HG03354 (cell line): ENCODE data around the gene IRF1.
A peak's percentile ranks its signal among the peaks of the same experiment; 100 is the strongest.

Experiments
- ATAC-seq: cut with Tn5 transposase; IDR thresholded peaks from one replicate; pipeline ENCODE4 v1.9.1; 2021; ENCODE audit warnings: mild to moderate bottlenecking; ENCODE audit not compliant: unreplicated experiment, poor library complexity, severe bottlenecking

Gene IRF1

GRCh38 chr5:132465059-132465707, 25.4 kb downstream of the IRF1 start:
- no peak for ATAC-seq

- ATAC-seq: no peak
These were observed 26.2 kb downstream of the IRF1 start for GRCh38 chr5:132464156-132464939.

GRCh38 chr5:132463811-132464155, 26.8 kb downstream of the IRF1 start:
- ATAC-seq: no peak

- no peak for ATAC-seq
These were observed 27.5 kb downstream of the IRF1 start for GRCh38 chr5:132462856-132463745.

- no peak for ATAC-seq
These were observed 28.2 kb downstream of the IRF1 start for GRCh38 chr5:132462333-132462732.

DNA sequence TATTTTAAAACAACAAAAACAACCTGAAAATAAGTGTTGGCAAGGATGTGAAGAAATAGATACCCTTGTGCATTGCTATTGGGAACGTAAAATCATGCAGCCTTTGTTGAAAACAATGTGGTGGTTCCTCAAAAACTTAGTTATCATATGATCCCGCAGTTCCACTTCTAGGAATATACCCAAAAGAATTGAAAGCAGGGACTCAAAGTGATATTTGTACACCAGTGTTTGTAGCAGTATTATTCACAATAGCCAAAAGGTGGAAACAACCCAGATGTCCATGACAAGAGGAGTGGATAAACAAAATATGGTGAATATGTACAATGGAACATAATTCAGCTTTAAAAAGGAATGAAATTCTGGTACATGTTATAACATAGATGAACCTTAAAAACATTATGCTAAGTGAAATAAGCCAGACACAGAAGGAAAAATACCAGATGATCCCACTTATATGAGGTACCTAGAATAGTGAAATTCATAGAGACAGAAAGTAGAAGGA, 29.0 kb downstream of the IRF1 start:
- ATAC-seq: no peak

GRCh38 chr5:132460846-132461568, 29.6 kb downstream of the IRF1 start:
- no peak for ATAC-seq

DNA sequence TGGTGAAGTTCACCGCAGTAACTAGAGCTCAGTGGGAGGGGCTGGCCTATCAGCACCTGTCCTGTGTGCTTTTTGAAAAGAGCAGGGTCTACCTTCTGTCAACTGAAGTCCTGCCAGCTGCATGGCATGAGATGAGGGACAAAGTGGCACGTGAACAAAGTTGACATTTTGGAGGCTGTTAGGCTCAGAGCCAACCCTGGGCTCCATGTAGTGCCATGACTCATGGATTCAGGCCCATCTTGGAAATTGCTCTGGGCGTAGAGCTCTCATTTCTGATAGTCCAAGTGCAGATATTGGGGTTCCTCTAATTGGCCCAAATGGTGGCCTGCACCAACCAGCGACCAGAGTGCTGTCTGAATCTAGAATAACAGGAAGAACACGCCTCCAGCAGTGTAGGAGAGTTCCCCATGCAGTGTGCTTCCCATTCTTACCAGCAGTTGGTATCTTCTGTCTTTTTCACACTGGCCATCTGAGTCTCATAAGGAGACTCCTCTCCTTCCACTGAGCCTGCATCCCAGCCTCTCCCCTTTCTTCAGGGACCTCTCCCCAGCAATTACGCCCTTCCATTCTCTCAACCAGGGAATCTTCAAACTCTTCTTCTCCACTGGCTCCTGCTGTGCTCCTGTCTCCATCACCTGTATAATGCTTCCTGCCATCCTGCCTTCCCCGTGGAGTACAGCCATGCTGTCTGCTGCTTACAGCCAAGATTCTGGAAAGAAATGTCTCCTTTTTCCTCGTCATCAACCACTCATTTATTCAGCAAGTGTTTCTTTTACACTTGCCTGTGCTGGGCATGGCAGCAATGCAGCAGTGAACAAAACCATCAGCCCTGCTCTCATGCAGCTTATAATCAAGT, 30.4 kb downstream of the IRF1 start:
- no peak for ATAC-seq

- ATAC-seq: no peak
These were observed 31.3 kb downstream of the IRF1 start for GRCh38 chr5:132459031-132459982.

- peak; percentile 54 for ATAC-seq
These were observed 31.9 kb downstream of the IRF1 start for GRCh38 chr5:132458651-132459030.

- no peak for ATAC-seq
These were observed 32.4 kb downstream of the IRF1 start for GRCh38 chr5:132458226-132458560.

- peak; percentile 5 for ATAC-seq
These were observed 33.0 kb downstream of the IRF1 start for GRCh38 chr5:132457371-132458225.

- peak; percentile 15 for ATAC-seq
These were observed 33.6 kb downstream of the IRF1 start for GRCh38 chr5:132456987-132457361.

DNA sequence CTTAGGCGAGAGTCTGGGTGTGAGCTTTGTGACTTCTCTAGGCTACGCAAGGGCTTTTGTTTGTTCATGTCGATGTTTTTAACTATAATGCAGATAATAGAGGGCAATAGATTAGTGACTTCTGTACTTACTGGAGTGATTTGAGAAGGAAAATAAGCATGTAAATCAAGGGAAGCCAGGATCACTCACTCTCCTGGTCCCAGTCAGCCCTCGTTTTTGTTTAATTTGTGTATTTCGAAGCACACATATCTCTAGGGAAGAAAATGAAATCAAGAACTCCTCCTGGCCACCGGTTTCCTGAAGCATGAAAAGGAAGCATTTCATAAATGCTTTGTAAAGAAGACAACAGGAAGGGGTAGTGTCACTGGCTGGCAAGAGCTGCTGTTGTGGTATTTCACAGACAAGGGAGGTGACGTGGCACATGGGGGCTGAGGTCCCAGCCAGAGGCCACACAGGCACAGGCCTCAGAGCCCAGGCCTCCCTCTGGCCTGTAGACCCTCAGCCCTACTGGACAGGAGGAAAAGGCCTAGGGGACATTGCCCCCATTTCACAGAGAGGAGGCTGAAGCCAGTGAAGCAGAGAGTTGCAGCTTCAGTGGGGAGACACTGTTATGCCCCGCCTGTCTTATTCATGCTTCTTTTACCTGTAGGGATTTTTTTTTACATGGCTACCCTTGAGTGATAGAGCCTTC, 34.1 kb downstream of the IRF1 start:
- peak; percentile 60 for ATAC-seq

GRCh38 chr5:132455614-132456115, 34.9 kb downstream of the IRF1 start:
- ATAC-seq: peak; percentile 2

GRCh38 chr5:132454361-132454760, 36.2 kb downstream of the IRF1 start:
- ATAC-seq: no peak
